Vagina (tissue), 2 donors: ENCODE results near the gene MPHOSPH9. TPM values are rescaled to one million over a fixed set of nuclear protein-coding genes. Genes with fewer than 3 reads are reported as not detected.

Source experiments
- DNase-seq, 2 donors: peaks; one replicate each; pipeline ENCODE4 v3.0.0-alpha.2; 2017; ENCODE audit errors: extremely low spot score in 2 of 2
- H3K27ac ChIP-seq: fragments of 200-600 bp; sonication (generic); one replicate; pipeline ENCODE4 v1.5.1; 2019
- H3K27me3 ChIP-seq: fragments of 200-600 bp; sonication (generic); one replicate; pipeline ENCODE4 v1.5.1; 2019
- H3K36me3 ChIP-seq, 2 donors: fragments of 200-600 bp; sonication (generic); one replicate each; pipeline ENCODE4 v1.5.1; 2017 to 2019
- H3K4me1 ChIP-seq: fragments of 200-600 bp; sonication (generic); one replicate; pipeline ENCODE4 v1.5.1; 2019
- H3K4me3 ChIP-seq, 2 donors: fragments of 200-600 bp; sonication (generic); 1 replicate in 1 of 2; 2 replicates in 1 of 2; pipeline ENCODE4 v1.5.1; 2016 to 2019
- H3K9me3 ChIP-seq: fragments of 200-600 bp; sonication (generic); one replicate; pipeline ENCODE4 v1.5.1; 2019
- CTCF ChIP-seq, 3 experiments: fragments of 450-650 bp in 2 of 3; fragments of 200-600 bp in 1 of 3; sonication (generic) in 1 of 3; IDR thresholded peaks; one replicate each; pipeline ENCODE4 v1.5.1; 2017 to 2019; ENCODE audit warnings: antibody characterized with exemption in 3 of 3, mild to moderate bottlenecking in 2 of 3, moderate library complexity in 2 of 3
- POLR2A ChIP-seq, 2 donors: fragments of 450-650 bp; IDR thresholded peaks; one replicate each; pipeline ENCODE4 v1.6.1; 2017; ENCODE audit warnings: antibody characterized with exemption in 2 of 2, mild to moderate bottlenecking in 2 of 2, moderate library complexity in 2 of 2
- POLR2AphosphoS5 ChIP-seq, 2 donors: sonication (generic); formaldehyde crosslinking; IDR thresholded peaks; one replicate each; pipeline ENCODE4 v1.9.0; 2017; ENCODE audit warnings: antibody characterized with exemption in 2 of 2, mild to moderate bottlenecking in 2 of 2, low read depth in 1 of 2; ENCODE audit not compliant: insufficient read depth in 1 of 2
- intact Hi-C: fragments of 100-400 bp; cut with DNase I; formaldehyde crosslinking; loops from one replicate; pipeline ENCODE4 v1.15.1; 2023
- total RNA-seq: library from RNA; depleted of rRNA; stranded (reverse); fragments of >200 nt; gene quantifications from one replicate; pipeline ENCODE4 v1.2.3, GENCODE V29; 2016

The MPHOSPH9 gene
- total RNA-seq, result 17.9 TPM

GRCh38 chr12:123232807-123233504 lies at the start of gene MPHOSPH9, which contains the start of gene MTRFR:
TSS of gene MPHOSPH9 (minus strand) at chr12:123233141. CDS start at chr12:123230364, 2,777 bp downstream.
TSS of gene MTRFR (plus strand) at chr12:123233436. CDS start at chr12:123253675, 20,239 bp downstream.
- Histone ChIP-seq H3K27me3 (no peaks in the 10 kb centered on the region), H3K4me3 (peak within 1 kb of the TSS; percentile 85 to 99), H3K36me3 (no peaks in the 10 kb centered on the region), H3K4me1 (peaks cover 45% of the 10 kb centered on the region), H3K27ac (peak within 1 kb of the TSS; percentile 94), H3K9me3 (no peaks in the 10 kb centered on the region)
- DNase-seq, result peak; percentile 99 to 100
- intact Hi-C loops, result loop anchor here (5.0 kb wide), 1 partner anchor 251 kb away; the partner anchor contains the start of gene ARL6IP4
- TF ChIP-seq CTCF (IDR thresholded peaks at IDR 0.05) (peak in 1 of 3 experiments; percentile 12), POLR2AphosphoS5 (IDR thresholded peaks at IDR 0.05; ENCODE audit: insufficient read depth in 1 of 2, low read depth in 1 of 2) (peak; percentile 98 to 99), POLR2A (IDR thresholded peaks at IDR 0.05) (peak; percentile 67 to 95)

- intact Hi-C loops, result no loop called here
- no peak for DNase-seq
- Histone ChIP-seq H3K4me3 (no peak overlapping the region), H3K36me3 (no peaks in the 10 kb centered on the region), H3K9me3 (no peaks in the 10 kb centered on the region), H3K27me3 (no peaks in the 10 kb centered on the region), H3K4me1 (no peaks in the 10 kb centered on the region), H3K27ac (no peak overlapping the region)
- no peak for TF ChIP-seq CTCF (IDR thresholded peaks at IDR 0.05)
- no peak for TF ChIP-seq POLR2AphosphoS5 (IDR thresholded peaks at IDR 0.05; ENCODE audit: insufficient read depth in 1 of 2, low read depth in 1 of 2)
- TF ChIP-seq POLR2A (IDR thresholded peaks at IDR 0.05), result no peak
Measured at GRCh38 chr12:123282111-123282510, 49.2 kb upstream of the MPHOSPH9 start.

GRCh38 chr12:123280971-123281370 lies 48.0 kb upstream of the MPHOSPH9 start:
- H3K4me1 ChIP-seq, result no peaks in the 10 kb centered on the region
- intact Hi-C loops, result no loop called here
- H3K36me3 ChIP-seq, result no peaks in the 10 kb centered on the region
- no peak overlapping the region for H3K27ac ChIP-seq
- H3K27me3 ChIP-seq, result no peaks in the 10 kb centered on the region
- H3K9me3 ChIP-seq, result no peaks in the 10 kb centered on the region
- TF ChIP-seq CTCF (IDR thresholded peaks at IDR 0.05) (no peak), POLR2AphosphoS5 (IDR thresholded peaks at IDR 0.05; ENCODE audit: insufficient read depth in 1 of 2, low read depth in 1 of 2) (no peak)
- DNase-seq, result no peak
- no peak overlapping the region for H3K4me3 ChIP-seq

GRCh38 chr12:123278101-123278627 lies 45.2 kb upstream of the MPHOSPH9 start:
- H3K27me3 ChIP-seq, result no peaks in the 10 kb centered on the region
- H3K4me3 ChIP-seq, result no peak overlapping the region
- no peaks in the 10 kb centered on the region for H3K9me3 ChIP-seq
- TF ChIP-seq POLR2AphosphoS5 (IDR thresholded peaks at IDR 0.05; ENCODE audit: insufficient read depth in 1 of 2, low read depth in 1 of 2) (no peak), POLR2A (IDR thresholded peaks at IDR 0.05) (no peak), CTCF (IDR thresholded peaks at IDR 0.05) (no peak)
- no peak for DNase-seq
- H3K36me3 ChIP-seq, result no peaks in the 10 kb centered on the region
- intact Hi-C loops, result no loop called here
- no peak overlapping the region for H3K27ac ChIP-seq
- H3K4me1 ChIP-seq, result no peaks in the 10 kb centered on the region

- Histone ChIP-seq H3K27me3 (no peaks in the 10 kb centered on the region), H3K36me3 (no peaks in the 10 kb centered on the region), H3K9me3 (no peaks in the 10 kb centered on the region), H3K4me1 (peaks cover 34% of the 10 kb centered on the region), H3K27ac (no peak overlapping the region), H3K4me3 (no peak overlapping the region)
- DNase-seq, result no peak
- no peak for TF ChIP-seq CTCF (IDR thresholded peaks at IDR 0.05)
- intact Hi-C loops, result no loop called here
Measured at GRCh38 chr12:123273166-123273565, 40.2 kb upstream of the MPHOSPH9 start.
